Smooth muscle cell (in vitro differentiated cells): Measurements from ENCODE around the gene ZFYVE21. TPM values are rescaled to one million over a fixed set of nuclear protein-coding genes. Genes with fewer than 3 reads are reported as not detected.

Source experiments
- DNase-seq: peaks from one replicate; lab custom pipeline; 2025; ENCODE audit not compliant: unreplicated experiment; lab: John Stamatoyannopoulos, UW
- H2AFZ ChIP-seq: fragments of 200-600 bp; sonication (generic); 2 replicates; pipeline ENCODE4 v1.6.0; 2016; ENCODE audit warnings: antibody characterized with exemption, low read depth, mild to moderate bottlenecking
- H3F3A ChIP-seq: fragments of 200-600 bp; sonication (generic); 2 replicates; pipeline ENCODE4 v1.6.0; 2017; ENCODE audit warnings: antibody characterized with exemption, low read depth
- H3K27ac ChIP-seq: fragments of 200-600 bp; sonication (generic); 2 replicates; pipeline ENCODE4 v1.5.1; 2016; ENCODE audit warnings: low read depth, mild to moderate bottlenecking
- H3K27me3 ChIP-seq: fragments of 200-600 bp; sonication (generic); 2 replicates; pipeline ENCODE4 v1.6.1; 2016; ENCODE audit warnings: low read depth, mild to moderate bottlenecking
- H3K36me3 ChIP-seq: fragments of 200-600 bp; sonication (generic); 2 replicates; pipeline ENCODE4 v1.5.1; 2016; ENCODE audit warnings: low read depth
- H3K4me1 ChIP-seq: fragments of 200-600 bp; sonication (generic); 2 replicates; pipeline ENCODE4 v1.5.1; 2016; ENCODE audit warnings: low read depth
- H3K4me2 ChIP-seq: fragments of 200-600 bp; sonication (generic); 2 replicates; pipeline ENCODE4 v1.6.0; 2016; ENCODE audit warnings: mild to moderate bottlenecking
- H3K4me3 ChIP-seq: fragments of 200-600 bp; sonication (generic); 2 replicates; pipeline ENCODE4 v1.5.1; 2016; ENCODE audit warnings: mild to moderate bottlenecking
- H3K79me2 ChIP-seq: fragments of 200-600 bp; sonication (generic); 2 replicates; pipeline ENCODE4 v1.6.0; 2016; ENCODE audit warnings: low read depth, mild to moderate bottlenecking
- H3K9ac ChIP-seq: fragments of 200-600 bp; sonication (generic); 2 replicates; pipeline ENCODE4 v1.6.0; 2016; ENCODE audit warnings: low read depth
- H3K9me3 ChIP-seq: fragments of 200-600 bp; sonication (generic); replicated peaks from 2 replicates; pipeline ENCODE4 v1.5.1; 2016; ENCODE audit warnings: low read depth
- H4K20me1 ChIP-seq: fragments of 200-600 bp; sonication (generic); 2 replicates; pipeline ENCODE4 v1.6.0; 2016; ENCODE audit warnings: low read depth
- WGBS: methylation state at CpG from one replicate; pipeline ENCODE4 v1.1.7; 2016; ENCODE audit warnings: low lambda C conversion rate; 5-methylcytosine and 5-hydroxymethylcytosine counted together
- polyA plus RNA-seq: library from polyadenylated mRNA; unstranded; fragments of >200 nt; fragmentation: Nextera tagmentation; extraction: Ambion mirVana; gene quantifications from 2 replicates; pipeline ENCODE4 v1.2.1, GENCODE V29; 2016
- total RNA-seq: library from RNA; depleted of rRNA; stranded (reverse); fragments of >200 nt; gene quantifications from 2 replicates; pipeline ENCODE4 v1.2.3, GENCODE V29; 2014
- TF ChIP-seq, protein P1 (sequence below): fragments of 200-600 bp; sonication (generic); IDR thresholded peaks from 2 replicates; pipeline ENCODE4 v1.5.1; 2017; ENCODE audit warnings: borderline replicate concordance, mild to moderate bottlenecking, antibody characterized with exemption; ENCODE audit not compliant: insufficient read depth, poor library complexity, severe bottlenecking

ZFYVE21 gene
- total and polyA plus RNA-seq, 2 experiments from 2014 or later: 33.9 to 41.5 TPM

- H3K4me2 ChIP-seq: no peak overlapping the region
- no peaks in the 10 kb centered on the region for H3K4me1 ChIP-seq
- no peaks in the 10 kb centered on the region for H3K27me3 ChIP-seq
- H3F3A ChIP-seq: no peaks in the 10 kb centered on the region
- H3K9ac ChIP-seq: no peak overlapping the region
- WGBS: 95% methylated on average over 14 of the region's 14 CpGs
- H3K79me2 ChIP-seq: no peaks in the 10 kb centered on the region
- no peak overlapping the region for H3K27ac ChIP-seq
- TF ChIP-seq, protein P1, sequence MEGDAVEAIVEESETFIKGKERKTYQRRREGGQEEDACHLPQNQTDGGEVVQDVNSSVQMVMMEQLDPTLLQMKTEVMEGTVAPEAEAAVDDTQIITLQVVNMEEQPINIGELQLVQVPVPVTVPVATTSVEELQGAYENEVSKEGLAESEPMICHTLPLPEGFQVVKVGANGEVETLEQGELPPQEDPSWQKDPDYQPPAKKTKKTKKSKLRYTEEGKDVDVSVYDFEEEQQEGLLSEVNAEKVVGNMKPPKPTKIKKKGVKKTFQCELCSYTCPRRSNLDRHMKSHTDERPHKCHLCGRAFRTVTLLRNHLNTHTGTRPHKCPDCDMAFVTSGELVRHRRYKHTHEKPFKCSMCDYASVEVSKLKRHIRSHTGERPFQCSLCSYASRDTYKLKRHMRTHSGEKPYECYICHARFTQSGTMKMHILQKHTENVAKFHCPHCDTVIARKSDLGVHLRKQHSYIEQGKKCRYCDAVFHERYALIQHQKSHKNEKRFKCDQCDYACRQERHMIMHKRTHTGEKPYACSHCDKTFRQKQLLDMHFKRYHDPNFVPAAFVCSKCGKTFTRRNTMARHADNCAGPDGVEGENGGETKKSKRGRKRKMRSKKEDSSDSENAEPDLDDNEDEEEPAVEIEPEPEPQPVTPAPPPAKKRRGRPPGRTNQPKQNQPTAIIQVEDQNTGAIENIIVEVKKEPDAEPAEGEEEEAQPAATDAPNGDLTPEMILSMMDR: no peak
- no peak overlapping the region for H2AFZ ChIP-seq
- DNase-seq: no peak
- no peaks in the 10 kb centered on the region for H3K9me3 ChIP-seq
- H3K4me3 ChIP-seq: no peak overlapping the region
- no peaks in the 10 kb centered on the region for H3K36me3 ChIP-seq
- no peaks in the 10 kb centered on the region for H4K20me1 ChIP-seq
Measured at GRCh38 chr14:103742499-103743255, 27.1 kb downstream of the ZFYVE21 start.

DNA sequence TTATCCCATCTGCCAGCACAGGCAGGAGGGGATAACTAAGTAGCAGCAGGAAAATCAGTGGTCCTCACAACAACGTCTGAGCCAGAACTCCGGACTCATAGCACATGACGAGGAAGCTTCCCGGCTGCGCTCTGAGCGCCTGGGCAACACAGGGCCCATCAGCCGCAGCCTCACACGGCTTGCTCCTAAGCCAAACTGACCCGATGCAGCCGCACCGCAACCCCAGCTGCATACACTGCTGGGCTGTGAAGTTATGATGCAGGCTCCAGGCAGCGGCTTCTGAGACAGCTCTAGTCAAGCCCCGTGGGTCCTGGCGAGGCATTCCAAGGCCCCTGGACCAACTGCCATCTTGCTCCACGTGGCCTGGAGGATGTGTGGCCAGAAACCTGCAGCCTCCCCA, 28.1 kb downstream of the ZFYVE21 start:
- no peaks in the 10 kb centered on the region for H3K36me3 ChIP-seq
- no peaks in the 10 kb centered on the region for H3F3A ChIP-seq
- 97% methylated on average over 15 of the region's 15 CpGs for WGBS
- H2AFZ ChIP-seq: no peak overlapping the region
- H3K4me1 ChIP-seq: no peaks in the 10 kb centered on the region
- DNase-seq: no peak
- no peak overlapping the region for H3K9ac ChIP-seq
- H3K9me3 ChIP-seq: no peaks in the 10 kb centered on the region
- no peak overlapping the region for H3K4me3 ChIP-seq
- H3K27ac ChIP-seq: no peak overlapping the region
- no peaks in the 10 kb centered on the region for H3K27me3 ChIP-seq
- H3K4me2 ChIP-seq: no peak overlapping the region
- H3K79me2 ChIP-seq: no peaks in the 10 kb centered on the region
- TF ChIP-seq, protein P1: no peak
- H4K20me1 ChIP-seq: no peaks in the 10 kb centered on the region

DNA sequence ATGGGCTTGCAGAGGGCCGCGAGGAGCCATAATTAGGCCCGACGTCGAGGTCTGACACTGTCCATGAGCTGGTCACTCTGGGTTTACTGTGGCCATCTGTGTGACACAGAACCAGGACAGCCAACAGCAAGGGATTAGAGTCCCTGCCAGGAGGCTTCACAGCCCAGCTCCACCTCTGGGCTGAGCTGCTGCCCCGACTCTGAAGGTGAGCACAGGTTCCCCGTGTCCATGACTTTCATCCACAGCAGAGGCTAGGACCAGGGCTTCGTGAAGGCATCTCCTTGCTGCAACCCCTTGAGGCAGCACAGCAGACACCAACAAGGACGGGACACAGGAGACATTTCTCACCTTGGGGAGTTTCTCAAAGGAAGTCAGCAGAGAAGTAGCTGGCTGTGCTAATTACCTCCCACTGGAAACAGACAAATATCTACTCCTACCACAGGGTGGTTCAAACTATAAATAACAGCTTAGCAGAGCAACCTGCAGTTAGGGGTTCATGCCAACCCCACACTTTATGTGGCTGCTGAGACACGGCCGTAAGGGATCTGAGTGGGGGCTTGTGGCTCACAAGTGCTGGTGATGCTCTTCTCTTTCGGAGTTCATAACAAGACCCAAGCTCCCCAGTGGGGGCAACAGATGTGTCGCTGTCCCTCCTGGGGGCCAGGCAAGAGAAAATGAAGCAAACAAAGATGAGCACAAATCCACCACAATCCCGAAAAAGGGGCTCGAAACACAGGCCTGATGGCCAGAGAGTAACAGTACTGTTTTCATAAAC, 29.2 kb downstream of the ZFYVE21 start:
- Histone ChIP-seq H3F3A (no peaks in the 10 kb centered on the region), H3K79me2 (no peaks in the 10 kb centered on the region), H3K36me3 (no peaks in the 10 kb centered on the region), H3K9me3 (no peaks in the 10 kb centered on the region), H3K4me2 (no peak overlapping the region), H3K27me3 (no peaks in the 10 kb centered on the region), H4K20me1 (no peaks in the 10 kb centered on the region), H3K4me3 (no peak overlapping the region), H3K4me1 (no peaks in the 10 kb centered on the region), H3K27ac (no peak overlapping the region), H3K9ac (no peak overlapping the region), H2AFZ (no peak overlapping the region)
- 90% methylated on average over 15 of the region's 15 CpGs for WGBS
- TF ChIP-seq, protein P1: no peak
- DNase-seq: no peak
